GM21619 (cell line): ENCODE data around the gene THUMPD2.

Source experiments
- ATAC-seq: cut with Tn5 transposase; IDR thresholded peaks from one replicate; pipeline ENCODE4 v1.9.1; 2021; ENCODE audit not compliant: unreplicated experiment

THUMPD2 gene

DNA sequence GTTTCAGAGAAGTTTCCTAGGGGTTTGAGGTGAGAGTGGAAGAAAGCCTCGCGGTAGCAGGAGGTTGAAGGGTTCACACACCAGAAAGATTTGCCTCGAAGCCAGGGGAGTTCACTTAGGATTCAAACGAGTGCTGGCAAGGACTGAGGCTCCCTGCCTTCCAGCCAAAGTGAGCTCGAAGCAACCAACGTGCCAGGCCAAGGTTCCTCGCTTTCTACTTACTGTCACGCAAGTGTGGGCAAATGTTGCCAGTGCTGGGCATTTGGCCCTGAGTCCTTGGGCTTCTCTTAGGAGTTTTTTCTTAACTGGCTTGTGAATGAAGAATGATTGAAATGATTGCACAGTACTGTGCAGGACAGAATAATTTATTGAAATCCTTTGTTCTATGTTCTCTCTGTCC, 59.7 kb downstream of the THUMPD2 start:
- ATAC-seq, result no peak

DNA sequence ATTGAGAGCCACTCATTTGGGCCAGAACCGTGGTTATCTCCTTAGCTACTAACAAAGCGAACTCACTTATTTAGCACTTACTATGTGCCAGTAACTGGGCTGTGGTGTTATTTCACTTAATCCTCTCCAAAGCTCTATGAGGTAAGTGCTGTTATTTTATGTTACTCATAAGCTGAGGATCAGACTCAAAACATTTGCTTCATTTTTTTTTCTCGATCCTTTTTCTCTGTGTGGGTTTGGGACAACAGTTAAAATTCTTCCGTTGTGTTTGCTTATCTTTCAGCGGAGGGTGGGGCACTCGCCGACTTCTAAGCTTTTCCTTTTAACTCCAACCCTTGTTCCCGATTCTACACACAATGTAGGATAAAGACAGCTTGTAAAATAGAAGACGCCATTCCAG, 60.6 kb downstream of the THUMPD2 start:
- ATAC-seq, result no peak

DNA sequence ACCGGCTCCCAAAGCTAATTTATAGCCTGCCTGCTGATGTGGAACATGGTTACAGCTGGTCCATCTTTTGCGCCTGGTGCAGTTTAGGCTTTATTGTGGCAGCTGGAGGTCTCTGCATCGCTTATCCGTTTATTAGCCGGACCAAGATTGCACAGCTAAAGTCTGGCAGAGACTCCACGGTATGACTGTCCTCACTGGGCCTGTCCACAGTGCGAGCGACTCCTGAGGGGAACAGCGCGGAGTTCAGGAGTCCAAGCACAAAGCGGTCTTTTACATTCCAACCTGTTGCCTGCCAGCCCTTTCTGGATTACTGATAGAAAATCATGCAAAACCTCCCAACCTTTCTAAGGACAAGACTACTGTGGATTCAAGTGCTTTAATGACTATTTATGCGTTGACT, 62.0 kb downstream of the THUMPD2 start:
- no peak for ATAC-seq

DNA sequence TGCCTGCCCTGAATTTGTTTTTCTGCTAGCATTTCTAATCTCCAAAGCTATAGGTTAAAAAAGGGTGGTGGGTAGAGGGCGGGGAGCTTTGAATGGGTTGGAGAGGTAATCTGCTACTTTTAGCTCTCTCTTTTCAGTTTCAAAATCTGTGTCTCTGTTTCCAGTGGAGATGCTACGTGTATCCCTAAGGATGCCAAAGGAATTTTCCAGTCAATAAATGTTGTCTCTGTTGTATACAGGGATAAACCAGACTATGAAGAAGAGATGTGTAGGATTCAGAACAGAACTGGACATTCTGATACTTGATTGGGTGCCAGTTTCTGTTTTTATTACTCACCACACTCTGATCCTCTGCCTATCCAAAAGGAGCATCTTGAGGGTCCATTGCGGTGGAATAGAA, 63.2 kb downstream of the THUMPD2 start:
- no peak for ATAC-seq

DNA sequence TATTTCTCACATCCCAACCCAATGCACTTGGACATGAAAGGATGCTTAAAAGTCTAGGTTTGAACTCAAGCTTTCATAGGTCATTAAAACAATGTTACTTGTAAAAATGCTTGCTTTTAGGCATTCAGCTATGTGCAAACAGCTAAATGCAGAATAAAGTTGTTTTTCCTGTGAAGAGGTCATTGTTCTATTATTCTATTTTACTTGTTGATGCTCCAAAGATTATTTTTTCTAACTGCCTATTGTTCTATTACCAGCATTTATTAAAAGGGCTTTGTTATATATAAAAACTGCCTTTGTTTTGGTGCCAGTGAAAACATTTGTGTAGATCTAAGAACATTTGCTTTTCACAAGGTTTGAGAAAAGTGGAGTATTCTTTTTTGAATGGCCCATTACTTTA, 64.0 kb downstream of the THUMPD2 start:
- ATAC-seq, result no peak

DNA sequence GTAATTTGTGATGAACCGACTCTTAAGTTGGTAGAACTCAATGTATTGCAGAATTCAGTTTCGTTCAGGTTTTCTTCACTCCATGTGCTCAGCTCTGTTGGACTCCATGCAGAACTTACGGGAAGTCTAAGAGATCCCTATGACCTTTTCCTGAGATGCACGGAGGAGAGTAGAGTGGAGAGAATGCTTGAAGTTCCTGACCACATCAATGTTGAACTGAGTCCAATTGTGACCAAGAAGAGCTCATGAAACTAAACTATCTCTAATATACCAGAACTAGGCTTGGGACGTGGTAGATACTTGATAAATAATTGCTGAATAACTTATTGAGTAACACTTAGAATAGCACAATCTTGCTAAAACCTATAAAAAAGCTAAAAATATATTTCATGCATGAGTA, 66.1 kb downstream of the THUMPD2 start:
- ATAC-seq, result no peak

DNA sequence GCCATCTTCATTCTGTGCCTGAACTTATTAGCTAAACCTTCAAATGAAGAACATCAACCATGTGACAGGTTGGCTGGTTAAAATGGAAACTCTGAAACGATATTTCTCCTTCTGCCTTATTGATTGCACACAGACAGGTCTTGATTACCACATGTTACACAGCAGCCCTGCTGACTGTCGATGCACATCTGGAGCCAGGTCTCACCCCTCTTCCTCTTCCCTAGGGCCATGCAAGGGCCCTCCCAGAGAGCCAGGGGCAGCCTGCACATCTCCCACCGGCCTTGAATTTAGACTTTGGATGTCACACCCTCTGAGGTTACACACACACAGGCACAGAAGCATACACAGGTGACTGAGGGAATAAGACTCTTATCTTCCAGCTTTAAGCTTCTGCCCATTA, 68.3 kb downstream of the THUMPD2 start:
- no peak for ATAC-seq

DNA sequence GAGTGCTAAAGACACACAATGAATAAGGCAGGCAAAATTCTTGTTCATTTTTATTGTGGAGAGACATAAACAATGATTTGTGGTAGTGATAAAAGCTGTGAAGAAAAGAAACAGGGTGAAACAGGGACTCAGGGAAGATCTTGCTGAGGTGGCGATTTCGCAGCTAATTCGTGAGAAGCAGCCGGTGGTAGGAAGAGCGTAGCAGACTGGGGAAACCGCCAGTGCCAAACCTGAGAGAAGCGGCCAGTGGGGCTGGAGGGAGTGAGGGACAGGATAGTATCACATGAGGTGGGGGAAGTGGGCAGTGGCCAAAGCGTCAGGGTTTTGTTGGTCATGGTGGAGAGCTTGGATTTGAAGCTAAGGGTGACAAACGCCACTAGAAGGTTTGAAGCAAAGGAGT, 71.1 kb downstream of the THUMPD2 start:
- no peak for ATAC-seq

DNA sequence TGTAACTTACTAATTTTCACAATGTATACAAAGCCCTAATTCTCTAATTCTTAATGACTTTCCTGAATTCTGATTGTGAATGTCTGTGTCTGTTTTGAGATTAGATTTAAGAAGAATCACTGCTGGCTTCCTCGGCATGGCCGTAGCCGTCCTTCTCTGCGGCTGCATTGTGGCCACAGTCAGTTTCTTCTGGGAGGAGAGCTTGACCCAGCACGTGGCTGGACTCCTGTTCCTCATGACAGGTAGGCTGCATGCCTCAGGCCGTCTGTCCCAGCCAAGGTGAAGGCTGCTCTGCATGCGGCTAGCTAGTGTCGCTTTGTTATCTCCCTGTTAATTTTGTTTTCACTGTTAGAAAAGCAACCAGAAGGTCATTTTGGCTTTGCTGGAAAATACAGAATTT, 72.1 kb downstream of the THUMPD2 start:
- no peak for ATAC-seq

DNA sequence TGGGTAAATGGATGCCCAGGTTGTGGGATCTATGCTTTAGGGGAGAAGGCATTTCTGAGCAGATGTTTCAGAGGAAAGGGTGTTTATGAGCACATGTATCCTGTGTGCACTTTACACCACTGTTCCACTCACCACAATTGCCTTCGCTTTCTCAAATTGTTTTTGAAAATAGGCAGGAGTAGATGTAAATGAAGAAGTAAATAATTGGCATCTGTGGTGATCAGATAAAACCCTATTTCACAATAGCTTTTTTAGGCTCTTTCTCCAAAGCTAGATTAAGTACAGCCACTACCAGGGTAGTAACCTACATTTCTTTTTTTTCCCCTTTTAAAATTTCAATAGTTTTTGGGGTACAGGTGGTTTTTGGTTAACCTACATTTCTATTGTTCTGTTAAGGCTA, 72.7 kb downstream of the THUMPD2 start:
- no peak for ATAC-seq

DNA sequence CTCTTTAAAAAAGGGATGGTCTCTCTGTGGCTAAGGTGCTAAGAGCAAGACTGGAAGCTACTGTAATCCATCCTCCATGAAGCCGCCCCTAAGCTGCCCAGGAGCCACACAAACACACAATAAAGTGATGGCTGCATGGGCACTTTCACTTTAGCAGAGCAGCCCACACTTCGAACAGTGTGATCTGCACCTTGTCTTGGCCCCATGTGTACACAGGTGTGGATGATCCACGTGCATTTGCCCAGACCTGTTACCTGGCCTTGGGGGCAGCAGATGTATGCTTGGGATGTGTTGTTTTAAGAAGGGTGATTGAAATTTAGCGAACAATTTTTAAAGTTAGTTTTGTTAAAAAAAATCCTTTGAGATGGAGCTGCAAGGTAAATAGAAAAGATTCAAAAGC, 73.4 kb downstream of the THUMPD2 start:
- ATAC-seq, result no peak

DNA sequence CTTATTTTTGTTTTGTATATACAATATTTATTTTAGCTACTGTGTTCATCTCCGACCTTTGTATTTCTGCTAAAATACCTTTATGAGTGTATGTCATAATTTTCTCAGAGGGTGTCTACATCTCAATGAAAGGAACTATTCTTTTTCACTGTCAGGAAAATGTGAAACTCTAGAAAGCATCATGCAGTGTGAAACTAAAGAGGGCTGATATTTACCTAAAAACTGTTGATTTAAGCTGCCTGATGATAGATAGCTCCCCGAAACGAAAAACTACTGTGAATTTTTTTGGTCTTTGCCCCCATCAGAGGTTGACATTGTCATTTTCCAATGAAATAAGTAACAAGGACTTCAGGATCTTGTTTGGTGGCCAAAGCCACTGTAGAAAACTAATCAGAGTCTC, 74.5 kb downstream of the THUMPD2 start:
- ATAC-seq, result no peak

DNA sequence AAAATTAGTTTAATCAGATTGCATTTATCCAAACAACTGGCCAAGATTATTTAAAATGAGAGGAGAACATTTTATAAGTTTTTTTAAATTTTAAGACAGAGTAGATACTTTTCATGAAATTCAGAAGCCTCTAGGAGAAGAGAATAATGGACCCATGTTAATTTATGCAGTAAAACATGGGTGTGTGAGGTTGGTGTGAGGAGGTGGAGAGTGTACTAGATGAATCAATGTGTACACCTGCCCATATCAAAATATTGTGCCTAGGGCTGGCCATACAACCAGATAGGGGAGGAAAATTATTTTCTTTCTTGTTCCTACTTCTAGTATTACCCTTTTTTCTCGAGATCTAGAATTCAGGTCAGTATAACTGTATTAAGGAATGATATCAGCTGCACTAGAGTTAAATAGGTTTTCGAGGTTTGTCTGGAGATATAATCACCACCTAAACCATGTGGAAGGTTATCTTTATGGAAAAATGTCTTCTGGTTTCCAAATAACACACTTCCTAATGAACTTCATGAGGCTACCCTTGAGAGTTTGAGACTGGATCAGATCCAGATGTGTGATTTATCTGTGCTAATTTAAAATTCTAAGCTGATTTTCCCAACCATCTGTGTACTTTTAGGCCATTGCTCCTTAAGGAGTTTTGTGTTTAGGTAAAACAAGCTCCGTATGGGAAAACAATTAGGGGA, 75.7 kb downstream of the THUMPD2 start:
- no peak for ATAC-seq

DNA sequence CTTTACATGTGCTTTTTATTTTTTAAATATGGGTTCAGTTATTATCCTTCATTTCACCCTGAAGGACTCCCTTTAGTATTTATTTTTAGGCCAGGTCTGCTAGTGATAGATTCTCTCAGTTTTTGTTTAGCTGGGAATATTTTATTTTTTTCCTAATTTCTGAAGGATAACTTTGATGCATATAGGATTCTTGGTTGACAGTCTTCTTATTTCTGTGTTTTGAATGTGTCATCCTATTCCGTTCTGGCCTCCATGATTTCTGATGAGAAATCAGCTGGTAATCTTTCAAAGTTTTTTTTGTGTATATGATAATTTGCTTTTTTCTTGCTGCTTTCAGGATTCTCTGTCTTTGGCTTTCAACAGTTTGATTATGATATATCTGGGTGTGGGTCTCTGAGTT, 77.9 kb downstream of the THUMPD2 start:
- no peak for ATAC-seq

DNA sequence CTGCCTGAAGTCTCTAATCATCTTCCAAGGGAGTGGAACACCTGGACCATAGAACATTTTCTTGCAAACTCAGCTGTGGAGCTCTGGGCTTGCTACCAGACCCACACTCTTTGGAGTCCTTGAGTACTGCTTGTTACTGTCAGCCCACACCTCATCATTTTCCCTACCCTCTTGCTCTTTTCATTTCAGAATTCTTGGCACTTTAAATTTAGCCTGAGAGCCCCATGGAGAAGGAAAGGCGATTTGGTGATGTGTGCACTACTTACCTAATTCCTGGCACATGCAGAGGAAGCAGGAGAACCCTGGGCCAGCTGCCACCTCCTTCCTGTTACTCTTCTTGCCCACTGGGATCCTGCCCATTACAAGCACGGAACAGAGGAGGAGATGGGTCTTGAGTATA, 81.6 kb downstream of the THUMPD2 start:
- no peak for ATAC-seq

DNA sequence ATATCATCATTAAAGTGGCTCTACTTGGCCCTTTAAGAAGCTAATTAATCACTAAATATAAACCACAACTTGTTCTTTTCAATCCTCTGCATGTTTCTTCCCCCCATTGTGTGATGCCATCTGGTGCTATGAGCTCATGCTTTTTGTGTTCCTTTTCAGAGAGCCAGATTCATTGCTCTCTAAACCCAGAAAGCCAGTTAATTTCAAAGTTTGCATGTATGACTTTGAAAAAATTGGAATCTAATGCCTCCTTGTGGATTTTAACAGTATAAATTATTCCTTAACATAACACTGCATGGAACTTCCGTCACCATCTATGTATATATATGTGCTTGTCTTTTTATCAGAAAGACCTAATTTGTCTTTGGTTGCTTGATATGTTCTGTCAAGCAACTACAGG, 82.2 kb downstream of the THUMPD2 start:
- no peak for ATAC-seq

DNA sequence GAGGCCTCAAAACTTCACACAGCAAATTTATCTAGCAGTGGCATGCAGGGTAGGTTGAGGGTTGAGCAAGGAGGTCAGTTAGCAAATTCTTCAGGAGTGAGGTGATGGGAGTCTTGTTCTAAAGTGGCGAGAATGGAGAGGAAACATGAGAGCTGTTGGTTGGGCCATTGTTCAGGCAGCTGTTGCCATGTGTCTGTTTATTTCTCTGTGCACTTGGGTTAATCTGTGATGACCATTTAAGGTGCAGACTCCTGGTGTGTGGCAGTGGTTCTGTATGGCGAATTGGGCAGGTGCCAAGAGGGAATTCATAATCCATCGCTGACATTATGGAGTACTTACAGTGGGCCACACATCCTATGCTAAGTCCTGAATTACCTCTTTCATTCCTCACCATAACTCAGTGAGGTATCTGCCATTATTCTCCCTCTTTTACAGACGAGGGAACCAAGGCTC, 82.9 kb downstream of the THUMPD2 start:
- ATAC-seq, result no peak

DNA sequence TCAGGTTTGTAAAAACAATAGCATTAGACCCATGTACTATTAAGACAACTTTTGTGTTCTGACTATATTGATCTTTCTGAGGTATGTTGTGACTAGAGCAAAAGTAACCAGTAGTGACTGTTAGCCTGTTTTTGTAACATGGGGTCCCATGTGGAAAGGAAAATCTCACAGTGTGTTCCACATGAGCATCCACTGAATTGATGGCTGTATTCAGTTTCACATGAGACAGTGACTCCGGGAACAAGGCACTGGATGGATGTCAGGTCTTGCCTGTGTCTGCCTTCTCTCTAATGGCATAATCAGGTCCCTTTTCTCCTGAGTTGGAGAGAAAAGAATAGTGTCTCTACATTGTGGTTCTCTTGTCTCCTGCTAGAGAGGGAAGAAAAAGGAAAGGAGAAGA, 85.8 kb downstream of the THUMPD2 start:
- no peak for ATAC-seq

DNA sequence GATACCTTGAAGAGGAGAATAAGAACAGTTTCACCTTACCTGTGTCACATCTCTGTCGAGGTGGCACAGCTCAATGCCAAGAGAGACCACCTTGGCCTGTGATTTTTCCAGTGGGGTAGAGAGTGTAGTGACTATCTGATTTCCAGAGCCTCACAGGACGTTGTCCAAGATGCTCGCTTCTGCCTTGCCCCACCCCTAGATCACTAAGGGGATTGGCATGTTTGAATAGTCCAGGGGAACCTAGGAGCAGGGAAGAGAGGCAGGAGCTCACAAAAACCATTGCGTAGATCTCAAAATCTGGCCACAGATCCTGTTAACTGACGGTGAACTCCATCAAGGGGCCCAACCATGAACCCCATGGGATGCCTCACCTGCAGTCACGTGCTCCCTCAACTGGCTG, 89.2 kb downstream of the THUMPD2 start:
- ATAC-seq, result no peak

DNA sequence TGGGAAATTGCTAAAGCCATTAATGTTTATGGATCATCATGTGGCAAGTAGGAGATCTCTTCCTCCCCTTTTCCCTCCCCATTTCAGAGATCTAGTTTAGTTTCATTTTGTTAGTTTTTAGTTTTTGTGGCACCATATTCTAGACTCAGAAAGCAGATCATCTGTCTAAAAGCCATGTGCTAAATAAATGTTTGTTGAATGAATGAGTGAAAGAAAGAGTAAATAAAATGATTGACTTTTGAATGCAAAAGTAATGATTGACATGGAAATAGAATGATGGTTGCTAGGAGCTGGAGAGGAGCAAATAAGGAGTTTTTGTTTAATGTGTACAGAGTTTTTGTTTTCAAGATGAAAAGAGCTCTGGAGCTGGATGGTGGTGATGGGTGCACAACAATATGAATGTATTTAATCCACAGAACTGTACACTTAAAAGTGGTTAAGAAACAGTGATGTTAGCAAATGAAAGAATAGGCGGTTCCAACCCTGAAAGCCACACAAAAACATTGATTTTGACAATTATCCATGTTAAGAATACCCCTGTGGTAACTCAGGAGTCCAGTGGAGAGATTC, 89.7 kb downstream of the THUMPD2 start:
- ATAC-seq, result no peak

DNA sequence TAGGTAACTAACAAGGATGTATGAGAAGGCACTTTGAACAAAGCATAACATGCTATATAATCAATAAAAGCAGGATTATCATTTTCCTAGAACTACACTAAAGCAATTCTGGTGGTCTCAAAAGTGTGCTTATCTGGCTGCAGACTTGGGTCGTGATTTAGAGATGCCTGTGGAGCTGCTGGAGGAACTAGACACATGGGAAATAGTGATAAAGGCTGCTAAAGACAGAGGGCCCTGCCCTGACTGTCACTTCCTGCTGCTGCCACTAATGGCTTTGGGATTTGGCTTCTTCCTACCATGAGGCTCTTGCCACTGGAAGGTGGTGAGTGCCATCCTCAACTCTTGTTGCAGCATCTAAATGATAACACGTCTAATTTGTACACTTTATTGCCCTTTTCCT, 90.9 kb downstream of the THUMPD2 start:
- ATAC-seq, result no peak

DNA sequence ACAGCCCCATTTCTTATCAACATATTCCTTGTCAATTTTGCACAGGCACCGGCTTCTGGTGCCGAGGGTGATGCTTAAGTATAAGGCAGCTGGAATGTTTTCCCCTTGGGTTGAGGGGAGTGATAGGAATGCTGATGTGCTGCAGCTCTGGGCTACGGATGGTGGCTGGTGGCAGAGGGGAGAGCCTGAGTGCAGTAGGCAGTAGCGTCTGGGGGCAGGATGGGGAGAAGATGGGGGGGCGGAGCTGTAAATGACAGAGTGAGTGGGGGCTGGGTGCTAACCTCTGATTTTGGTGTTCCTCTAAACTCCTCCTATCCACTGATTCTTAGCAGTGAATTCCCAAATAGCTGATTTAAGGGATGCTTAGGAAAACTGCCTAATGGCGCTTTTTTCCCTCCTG, 92.6 kb downstream of the THUMPD2 start:
- no peak for ATAC-seq
